Frontal cortex (tissue), 4 donors: ENCODE data around the gene RPL29. TPM values are rescaled to one million over a fixed set of nuclear protein-coding genes. Genes with fewer than 3 reads are reported as not detected.
A peak's percentile ranks its signal among the peaks of the same experiment; 100 is the strongest.
"Not testable (repeated sequence)": the region's sequence is repeated elsewhere in the genome, so short reads cannot be mapped to it uniquely, and the experiment has no call there.

Source experiments
- DNase-seq, 2 donors: peaks; one replicate each; pipeline ENCODE4 v3.0.0; 2012; ENCODE audit warnings: low spot score in 2 of 2
- FAIRE-seq: peaks from 2 replicates; lab custom pipeline; 2012; peaks lifted over from hg19 to GRCh38; lab: Jason Lieb, UNC
- total RNA-seq: library from RNA; depleted of rRNA; stranded (reverse); fragments of >200 nt; gene quantifications from one replicate; pipeline ENCODE4 v1.2.3, GENCODE V29; 2014
- donor health status: control.
- donor health status: control.
- donor health status: control.

The RPL29 gene
- total RNA-seq: 852 TPM

DNA sequence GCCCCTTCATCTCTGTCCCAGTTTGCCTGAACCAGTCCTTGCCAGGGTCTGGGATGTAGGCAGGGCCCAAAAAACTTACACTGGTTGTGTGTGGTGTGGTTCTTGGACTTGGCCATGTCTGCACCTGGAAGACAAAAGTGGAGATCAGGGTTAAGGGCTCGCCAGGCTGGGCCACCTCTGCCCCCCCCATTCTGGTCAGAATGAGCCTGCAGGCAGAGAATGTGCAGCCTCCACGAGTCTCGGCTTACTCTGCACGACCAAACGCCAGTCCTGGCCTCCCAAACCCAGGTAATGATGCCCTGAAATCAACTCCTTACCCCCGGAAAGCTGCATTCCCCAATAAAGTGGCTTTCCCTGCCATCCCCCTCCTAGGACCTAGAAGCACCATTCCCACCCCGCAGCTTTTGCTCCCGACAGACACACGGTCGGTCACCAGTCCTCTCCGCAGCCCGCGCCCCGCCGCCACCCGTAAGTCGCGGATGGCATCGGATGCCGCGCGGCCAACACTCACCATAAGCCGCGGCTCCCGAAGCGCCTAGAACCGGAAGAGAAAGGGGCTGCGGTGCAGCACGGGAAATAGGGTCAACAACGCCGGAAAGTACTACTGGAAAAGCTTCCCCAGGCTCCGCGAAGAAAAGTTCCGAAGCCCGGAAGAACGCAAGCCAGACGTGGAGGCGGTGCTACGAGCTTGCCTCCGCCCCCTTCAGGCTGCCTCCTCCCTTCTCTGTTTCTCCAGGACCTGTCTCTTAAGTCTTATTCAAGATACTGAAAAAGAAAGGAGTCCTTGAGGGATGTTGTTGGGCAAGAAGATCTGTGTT is at the start of gene RPL29:
TSS of gene RPL29 (minus strand) at position 550 of the 818 bp plus-strand sequence. CDS start at position 116, 434 bp downstream.
- FAIRE-seq: no peak
- peak; percentile 86 to 93 for DNase-seq

DNA sequence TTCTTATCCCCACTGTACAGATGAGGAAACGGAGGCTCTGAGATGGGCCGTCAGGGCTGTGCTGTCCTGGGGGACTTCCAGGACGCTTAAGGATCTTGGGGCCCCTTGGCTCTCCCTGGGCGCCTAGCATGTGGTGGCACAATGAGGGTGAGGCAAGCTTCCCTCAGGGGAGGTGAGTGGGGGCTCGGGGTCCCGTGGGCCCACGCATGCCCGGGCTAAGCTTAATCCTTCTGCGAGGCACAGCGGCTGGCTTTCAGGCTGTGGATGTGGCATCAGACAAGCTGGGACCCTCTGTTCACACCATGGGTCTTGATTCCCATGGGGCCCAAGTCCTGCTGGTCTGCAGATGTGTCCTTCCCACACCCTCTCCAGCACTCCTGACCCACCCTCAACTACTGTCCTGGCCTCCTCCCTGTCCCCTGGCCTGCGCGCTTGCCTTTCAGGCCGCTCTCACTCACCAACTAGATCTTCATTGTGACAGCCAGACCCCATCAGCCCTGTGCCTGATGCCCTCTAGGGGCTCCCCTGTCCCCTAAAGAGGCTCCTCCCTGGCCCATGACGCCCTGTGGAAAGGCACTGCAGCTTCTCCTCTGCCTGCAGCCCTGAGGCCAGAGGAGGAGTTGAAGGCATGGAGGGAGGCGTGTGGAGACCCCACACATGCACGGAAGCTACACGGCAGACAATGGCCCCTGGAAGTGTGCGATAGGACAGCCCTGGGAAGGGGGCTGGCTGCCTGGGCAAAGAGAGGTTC is 49.3 kb upstream of the RPL29 start:
- FAIRE-seq (no peak), DNase-seq (no peak)

DNA sequence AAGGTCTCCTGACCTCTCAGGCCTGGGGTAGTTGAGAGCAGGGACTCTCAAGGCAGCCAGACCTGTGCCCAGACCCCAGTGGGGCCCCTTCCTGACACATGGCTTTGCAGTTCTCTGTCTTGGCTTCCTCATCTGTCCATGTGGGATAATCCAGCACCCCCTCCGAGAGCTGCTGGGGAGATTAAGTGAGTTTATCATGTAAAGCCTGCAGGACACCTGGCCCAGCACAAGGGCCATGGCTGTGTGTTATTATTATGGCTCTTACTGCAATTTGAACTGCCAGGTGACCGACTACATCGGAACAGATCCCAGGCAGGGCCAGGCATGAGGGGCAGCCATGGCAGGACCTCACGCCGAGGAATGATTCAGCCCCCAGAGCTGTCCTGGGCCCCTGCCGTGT is 48.1 kb upstream of the RPL29 start:
- FAIRE-seq: no peak
- DNase-seq: no peak

DNA sequence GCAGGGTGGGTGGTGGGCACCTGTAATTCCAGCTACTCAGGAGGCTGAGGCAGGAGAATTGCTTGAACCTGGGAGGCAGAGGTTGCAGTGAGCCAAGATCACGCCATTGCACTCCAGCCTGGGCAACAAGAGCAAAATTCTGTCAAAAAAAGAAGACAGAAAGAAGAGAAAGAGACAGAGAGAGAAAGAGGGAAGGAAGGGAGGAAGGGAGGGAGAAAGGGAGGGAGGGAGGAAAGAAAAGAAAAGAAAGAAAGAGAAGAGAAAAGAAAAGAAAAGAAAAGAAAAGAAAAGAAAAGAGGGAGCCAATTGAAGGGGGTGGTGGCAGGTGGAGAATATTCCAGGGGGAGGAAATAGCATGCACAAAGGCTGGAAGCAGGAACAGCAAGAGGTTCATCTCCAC is 47.3 kb upstream of the RPL29 start:
- not testable (repeated sequence) for FAIRE-seq, DNase-seq

DNA sequence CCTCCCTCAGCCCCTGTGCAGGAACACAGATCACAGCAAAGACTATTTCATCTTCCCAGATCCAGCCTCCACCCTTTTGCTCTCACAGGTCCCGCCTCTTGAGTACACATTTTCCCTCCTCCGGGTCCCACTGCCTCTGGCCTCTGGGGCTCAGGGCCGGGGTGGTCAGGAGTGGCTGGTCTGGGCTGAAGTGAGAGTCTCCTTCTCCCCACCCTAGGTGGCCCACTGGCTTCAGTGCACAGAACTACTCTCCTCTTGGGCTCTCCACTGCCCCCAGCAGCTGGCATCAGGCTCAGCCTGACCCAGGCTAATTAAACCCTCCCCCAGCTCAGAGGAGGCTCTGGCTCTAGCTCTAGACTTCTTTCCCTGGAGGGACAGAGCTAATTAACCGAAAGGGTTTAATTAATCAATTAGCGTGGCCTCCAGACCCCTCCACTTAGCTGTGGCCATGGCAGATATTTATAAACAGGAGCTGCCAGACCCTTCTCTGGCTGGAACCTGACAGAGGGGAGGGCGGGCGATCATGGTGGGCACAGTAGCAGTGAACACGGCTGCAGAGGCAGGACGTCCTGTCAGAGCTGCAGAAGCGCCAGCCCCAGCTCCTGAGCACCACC is 45.5 kb upstream of the RPL29 start:
- peak; percentile 66 to 71 for DNase-seq

DNA sequence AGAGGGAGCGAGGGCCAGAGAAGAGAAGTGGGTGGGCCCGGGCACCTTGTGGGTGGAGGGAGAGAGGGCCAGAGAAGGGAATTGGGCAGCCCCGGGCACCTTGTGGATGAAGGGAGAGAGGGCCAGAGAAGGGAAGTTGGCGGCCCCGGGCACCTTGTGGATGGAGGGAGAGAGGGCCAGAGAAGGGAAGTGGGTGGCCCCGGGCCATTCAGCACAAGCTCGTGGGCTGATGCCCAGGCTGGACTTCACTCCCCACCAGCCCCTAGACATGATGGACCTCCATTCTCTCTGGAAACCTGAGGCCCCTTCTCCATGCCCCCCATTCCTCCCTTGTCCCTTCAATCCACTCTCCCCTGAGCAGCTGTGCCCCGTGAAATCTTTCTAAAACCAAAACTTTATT is 44.9 kb upstream of the RPL29 start:
- no peak for DNase-seq
- no peak for FAIRE-seq

More for the DNA sequence above, 45.5 kb upstream of the RPL29 start:
- no peak for FAIRE-seq

DNA sequence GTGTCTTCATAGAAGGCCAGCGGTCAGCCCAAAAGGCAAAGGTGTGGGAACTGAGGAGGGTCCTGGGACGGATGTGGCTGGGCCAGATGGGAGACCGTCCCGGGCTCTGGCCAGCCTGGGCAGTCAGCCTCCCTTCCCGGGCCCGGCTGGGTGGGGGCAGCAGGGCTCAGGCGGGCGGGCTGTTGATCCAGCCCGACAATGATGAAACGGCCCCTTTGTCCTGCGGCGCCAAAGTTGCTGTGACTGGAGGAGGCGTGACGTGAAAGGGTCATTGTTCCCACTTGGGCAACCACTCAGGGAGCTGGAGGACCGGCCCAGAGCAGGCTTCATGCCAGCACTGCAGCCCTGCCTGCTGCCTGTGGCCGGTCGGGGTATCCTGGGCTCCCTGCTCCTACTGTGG is 44.2 kb upstream of the RPL29 start:
- peak; percentile 80 to 88 for DNase-seq

DNA sequence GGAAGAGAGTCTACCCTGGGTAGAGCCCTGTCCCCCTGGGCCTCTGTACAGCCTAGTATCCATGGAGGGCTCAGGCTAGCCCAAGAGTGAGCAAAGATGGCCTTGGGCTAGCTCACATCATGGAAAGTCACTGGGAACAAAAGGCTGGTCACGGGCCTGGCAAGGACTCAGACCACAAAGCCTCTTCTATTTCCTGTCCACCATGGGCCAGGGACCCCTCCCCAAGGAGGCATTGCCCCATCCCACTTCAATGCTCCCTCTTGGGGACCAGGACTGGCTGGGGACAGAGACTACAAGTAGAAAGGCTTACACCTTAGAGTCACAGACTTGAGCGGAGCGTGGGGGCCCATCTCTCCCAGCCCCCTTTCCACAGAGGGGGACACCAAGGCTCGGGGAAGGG is 43.7 kb upstream of the RPL29 start:
- DNase-seq (no peak), FAIRE-seq (no peak)

More for the DNA sequence above, 44.2 kb upstream of the RPL29 start:
- no peak for FAIRE-seq

DNA sequence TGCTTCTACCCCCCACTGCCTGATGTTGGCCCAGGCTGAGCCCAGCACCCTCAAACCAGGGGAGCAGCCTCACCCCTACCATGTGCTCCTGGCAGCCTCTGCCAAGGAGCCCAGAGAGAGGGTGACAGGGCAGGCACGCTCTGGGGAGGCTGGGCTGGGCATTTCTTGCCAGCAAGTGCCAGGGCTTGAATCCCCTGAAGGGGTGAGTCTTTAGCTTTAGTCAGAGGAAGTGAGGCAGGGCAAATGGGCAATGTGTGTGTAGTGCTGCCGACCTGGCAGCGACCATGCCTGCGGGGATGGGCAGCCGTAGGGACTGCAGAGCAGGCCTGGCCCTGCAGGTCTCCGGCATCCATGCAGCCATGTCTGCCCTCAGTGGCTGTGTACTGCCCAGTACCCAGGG is 42.5 kb upstream of the RPL29 start:
- no peak for DNase-seq
- no peak for FAIRE-seq

DNA sequence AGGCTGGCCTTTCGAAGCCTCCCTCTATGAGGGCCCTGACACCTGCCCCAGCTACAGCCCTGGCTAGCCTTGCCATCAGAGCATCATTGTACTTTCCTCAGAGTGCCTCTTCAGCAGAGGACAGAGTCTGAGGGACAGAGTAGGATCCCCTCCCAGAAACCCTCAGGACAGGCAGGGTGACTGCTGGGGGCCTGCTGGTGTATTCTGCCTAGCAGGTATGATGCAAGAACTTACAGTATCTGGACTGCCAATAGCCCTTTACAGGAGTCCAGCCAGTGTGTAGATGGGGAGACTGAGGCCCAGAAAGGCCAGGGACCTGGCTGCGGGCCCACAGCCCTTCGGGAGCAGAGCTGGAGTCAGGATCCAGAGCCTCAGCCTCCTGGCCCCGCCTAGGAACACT is 41.6 kb upstream of the RPL29 start:
- DNase-seq: no peak
- no peak for FAIRE-seq

DNA sequence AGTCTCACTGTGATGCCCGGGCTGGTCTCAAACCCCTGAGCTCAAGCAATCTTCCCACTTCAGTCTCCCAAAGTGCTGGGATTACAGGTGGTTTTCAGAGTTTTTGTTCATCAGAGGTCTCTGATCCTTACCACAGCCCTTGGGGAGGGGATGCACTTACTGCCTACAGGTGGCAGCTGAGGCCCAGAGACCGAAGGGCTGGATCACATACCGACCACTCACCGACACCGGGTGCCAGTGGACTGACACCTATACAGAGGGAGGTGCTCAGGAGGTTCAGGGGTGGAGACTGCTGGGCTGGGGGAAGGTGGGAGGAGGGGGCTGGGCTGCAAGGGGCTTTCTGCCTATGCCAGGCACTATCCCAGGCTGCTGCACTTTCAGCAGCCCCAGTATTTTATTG is 41.1 kb upstream of the RPL29 start:
- DNase-seq: no peak
- FAIRE-seq: no peak

DNA sequence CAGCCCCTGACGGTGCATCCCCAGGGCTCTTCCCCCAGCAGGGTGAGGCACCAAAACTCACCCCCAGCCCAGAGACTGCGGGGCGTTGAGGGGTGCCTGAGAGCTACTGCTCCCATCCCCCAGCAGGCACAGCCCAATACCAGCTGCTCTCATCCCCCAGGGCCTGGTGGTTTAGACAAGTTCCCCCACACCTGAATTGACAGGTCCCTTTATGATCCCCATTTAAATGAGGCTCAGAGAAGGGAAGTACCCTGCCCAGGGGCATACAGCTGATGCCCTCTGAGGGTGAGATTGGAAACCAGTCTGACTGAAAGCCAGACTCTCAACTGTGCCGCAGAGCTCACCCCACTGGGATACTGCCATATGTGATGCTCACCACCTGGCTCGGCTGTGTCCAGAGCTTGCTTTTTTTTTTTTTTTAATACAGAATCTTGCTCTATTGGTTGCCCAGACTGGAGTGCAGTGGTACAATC is 40.6 kb upstream of the RPL29 start:
- no peak for DNase-seq
- FAIRE-seq: no peak

DNA sequence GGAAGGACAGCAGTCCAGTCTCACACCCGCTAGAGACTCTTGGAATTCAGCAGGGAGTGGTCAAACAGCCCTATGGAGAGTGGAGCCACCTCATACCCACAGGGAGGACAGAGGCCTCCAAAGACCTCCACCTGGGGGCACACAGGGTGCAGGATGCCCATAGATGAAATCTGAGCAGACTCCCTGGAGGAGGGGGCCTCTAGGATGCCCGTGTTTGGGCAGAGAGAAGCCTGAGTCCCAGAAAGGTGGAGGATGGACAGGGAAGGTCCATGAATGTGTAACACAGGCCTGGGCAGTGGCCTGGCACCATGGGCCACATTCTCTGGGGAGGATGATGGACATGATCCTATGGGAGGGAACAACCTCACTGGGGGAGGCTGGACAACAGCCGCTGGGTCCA is 39.0 kb upstream of the RPL29 start:
- no peak for FAIRE-seq

DNA sequence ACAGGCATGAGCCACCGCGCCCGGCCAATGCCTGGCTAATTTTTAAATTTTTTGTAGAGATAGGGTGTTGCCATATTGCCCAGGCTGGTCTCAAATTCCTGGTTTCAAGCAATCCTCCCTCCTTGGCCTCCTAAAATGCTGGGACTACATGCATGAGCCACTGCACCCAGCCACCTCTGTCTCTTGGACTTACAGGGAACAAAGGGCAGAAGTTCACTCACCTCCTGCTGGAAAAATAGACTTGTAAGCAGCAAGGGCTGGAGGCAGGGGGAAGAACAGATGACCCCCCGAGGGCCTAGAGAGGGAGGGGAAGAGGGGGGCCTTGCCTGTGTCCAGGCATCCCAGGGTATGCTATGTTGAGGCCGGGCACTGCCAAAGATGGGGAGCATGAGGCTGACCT is 38.5 kb upstream of the RPL29 start:
- FAIRE-seq (no peak), DNase-seq (no peak)

More for the DNA sequence above, 39.0 kb upstream of the RPL29 start:
- no peak for DNase-seq

DNA sequence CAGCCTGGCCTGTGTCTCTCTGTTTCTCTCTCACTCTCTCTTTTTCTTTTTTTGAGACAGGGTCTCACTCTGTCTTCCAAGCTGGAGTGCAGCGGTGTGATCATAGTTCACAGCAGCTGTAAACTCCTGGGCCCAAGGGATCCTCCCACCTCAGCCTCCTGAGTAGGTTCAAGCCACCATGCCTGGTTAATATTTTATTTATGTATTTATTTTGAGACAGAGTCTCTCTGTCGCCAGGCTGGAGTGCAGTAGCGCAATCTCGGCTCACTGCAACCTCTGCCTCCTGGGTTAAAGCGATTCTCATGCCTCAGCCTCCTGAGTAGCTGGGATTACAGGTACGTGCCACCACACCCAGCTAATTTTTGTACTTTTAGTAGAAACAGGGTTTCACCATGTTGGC is 38.1 kb upstream of the RPL29 start:
- not testable (repeated sequence) for FAIRE-seq, DNase-seq

DNA sequence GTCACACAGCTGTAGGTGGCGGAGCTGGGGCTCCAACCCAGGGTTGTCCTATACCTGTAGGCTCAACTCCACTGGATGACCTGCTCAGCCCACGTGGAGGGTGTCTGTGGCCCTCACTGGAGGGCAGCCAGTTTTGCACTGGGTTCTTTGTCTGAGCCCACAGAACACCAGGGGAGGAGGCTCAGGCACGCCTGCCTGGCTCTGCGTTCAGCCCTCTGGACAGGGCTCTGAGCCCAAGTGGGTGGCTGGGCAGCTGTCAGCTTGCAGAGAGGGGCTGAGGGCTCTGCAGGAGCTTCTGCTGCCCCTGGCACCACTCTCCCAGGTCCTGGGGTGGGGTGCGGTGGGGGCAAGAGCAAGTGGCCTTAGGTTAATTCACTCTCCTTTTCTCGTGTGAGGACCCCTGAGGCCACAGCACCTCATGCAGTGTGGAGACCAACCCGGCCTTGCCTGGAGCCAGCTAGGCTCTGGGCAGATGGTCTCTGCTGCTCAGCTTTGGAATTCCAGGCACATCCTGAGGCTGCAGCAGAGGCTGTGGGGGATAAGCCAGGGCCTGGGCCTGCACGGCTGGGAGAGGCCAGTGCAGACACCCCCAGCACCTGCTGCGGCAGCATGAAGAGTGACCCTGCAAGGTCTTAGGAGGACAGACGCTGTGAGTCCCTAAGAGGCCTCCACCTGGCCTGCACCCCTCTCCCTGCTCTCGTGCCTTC is 37.2 kb upstream of the RPL29 start:
- FAIRE-seq (no peak), DNase-seq (no peak)

DNA sequence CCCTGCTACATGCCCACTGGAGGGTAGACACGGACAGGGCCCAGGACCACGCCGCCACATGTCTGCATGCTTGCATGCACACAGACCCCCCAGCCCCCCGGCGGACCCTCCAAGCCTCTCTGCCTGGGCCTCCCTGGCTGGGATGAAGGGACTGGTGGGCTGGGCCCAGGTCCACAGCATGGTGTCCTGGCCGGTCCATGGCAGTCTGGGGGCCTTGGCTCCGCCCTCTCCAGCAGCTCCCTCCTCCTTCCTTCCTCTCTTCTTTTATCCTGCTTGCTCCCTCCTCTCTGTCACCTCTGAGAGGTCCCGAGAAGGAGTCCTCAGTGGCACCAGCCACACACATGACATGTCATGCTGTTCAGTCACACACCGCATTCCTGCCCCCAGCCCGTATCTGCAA is 36.2 kb upstream of the RPL29 start:
- no peak for FAIRE-seq

DNA sequence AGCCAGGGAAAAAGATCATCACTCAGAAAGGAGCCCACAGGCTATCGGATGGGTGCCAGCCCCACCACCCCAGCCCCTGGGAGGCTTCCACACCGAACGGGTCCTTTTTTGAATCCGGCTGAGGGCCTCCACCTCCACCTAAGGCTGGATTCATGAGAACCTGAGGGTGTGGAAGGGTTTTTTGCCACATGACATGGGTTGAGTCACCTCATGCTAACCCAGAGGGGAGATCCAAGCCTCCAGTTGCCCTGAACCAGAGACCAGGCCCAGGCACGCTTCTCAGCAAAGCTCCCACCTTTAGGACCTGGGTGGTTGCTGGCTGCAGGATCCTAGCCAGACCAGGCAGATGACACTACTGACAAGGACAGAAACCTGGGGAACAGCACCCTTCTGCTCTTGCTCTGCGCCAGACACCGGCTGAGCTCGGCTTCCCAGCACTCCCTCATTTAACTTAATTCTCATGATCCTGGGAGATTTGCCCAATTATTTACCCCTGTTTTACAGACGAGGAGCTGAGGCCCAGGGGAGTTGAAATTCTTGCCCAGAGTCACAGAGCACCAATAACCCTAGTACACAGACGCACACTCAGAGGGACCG is 35.1 kb upstream of the RPL29 start:
- FAIRE-seq (no peak), DNase-seq (no peak)

More for the DNA sequence above, 36.2 kb upstream of the RPL29 start:
- DNase-seq: no peak

DNA sequence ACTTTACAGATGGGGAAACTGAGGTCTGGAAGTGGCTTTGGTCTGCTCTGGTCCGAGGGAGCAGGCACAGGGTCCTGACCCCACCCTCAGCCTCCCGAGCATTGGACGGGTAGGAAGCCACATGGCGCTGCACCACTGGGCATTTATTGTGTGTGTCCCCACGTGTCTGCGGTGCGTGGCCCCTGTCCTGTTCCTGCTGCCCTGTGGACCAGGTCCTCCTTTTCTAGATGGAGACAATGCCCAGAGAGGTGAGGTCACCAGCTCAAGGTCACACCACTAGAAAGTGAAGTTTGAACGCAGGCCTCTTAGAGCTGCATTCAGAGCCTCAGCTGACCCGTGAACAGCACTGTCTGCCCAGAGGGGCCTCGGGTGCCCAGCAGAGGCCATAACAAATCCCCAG is 33.8 kb upstream of the RPL29 start:
- no peak for DNase-seq
- no peak for FAIRE-seq

DNA sequence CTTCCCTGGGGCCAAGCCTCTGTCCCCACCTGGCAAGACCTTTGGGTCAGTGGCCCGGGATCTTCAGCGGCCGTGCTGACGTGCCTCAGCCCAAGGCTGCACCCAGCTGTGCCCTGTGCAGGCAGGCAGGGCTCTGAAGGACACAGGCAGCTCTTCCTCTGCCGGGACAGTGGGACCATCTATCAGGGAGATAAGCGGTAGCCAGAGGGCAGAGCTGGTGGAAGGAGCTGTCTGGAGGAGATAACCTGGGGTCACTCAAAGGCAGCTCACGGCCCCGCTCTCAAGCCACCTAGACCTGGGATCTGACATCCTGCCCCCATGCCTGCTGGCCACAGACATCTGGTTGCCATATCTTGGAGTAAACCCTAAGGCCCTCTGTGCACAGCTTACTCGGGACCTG is 33.4 kb upstream of the RPL29 start:
- no peak for FAIRE-seq
- no peak for DNase-seq
